LHCN-M2 (cell line): ENCODE data around the gene OR3A1. TPM values are rescaled to one million over a fixed set of nuclear protein-coding genes. Genes with fewer than 3 reads are reported as not detected.
"Not testable (repeated sequence)": the region's sequence is repeated elsewhere in the genome, so short reads cannot be mapped to it uniquely, and the experiment has no call there.

Experiments
- DNase-seq: peaks from one replicate; pipeline ENCODE4 v3.0.0-alpha.2; 2012; ENCODE audit warnings: low read depth
- polyA plus RNA-seq: library from polyadenylated mRNA; unstranded; fragments of >200 nt; gene quantifications from one replicate; pipeline ENCODE4 v1.2.1, GENCODE V29; 2012; ENCODE audit warnings: missing spikeins
- total RNA-seq: library from RNA; depleted of rRNA; stranded (reverse); fragments of >200 nt; gene quantifications from 2 replicates; pipeline ENCODE4 v1.2.3, GENCODE V29; 2014; rRNA removed

OR3A1 gene, protein sequence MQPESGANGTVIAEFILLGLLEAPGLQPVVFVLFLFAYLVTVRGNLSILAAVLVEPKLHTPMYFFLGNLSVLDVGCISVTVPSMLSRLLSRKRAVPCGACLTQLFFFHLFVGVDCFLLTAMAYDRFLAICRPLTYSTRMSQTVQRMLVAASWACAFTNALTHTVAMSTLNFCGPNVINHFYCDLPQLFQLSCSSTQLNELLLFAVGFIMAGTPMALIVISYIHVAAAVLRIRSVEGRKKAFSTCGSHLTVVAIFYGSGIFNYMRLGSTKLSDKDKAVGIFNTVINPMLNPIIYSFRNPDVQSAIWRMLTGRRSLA
- total RNA-seq: not detected in 2 replicates
- not detected for polyA plus RNA-seq

DNA sequence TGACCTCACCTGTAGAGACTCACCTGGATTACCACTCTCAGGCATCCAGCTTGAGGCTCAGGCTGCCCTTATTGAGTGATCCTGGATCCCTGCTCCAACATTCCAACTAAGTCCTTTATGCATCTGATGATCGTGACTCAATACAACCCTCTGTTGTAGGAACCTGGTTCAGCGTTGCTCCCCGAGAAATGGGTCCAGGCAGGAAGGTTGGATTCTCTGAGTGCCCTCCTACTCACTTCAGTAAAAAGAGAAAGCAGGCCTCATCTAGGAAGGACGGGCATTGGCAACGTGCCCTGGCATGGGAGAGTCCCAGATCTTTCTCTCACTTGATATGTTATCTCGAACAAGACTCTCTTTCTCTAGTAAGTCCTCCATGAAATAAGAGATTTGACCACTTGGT, at the start of gene OR3A1:
Gene OR3A1 (minus strand): TSS at position 101 of the 400 bp plus-strand sequence. CDS start 5,778 bp downstream, outside the sequence.
- no peak for DNase-seq

DNA sequence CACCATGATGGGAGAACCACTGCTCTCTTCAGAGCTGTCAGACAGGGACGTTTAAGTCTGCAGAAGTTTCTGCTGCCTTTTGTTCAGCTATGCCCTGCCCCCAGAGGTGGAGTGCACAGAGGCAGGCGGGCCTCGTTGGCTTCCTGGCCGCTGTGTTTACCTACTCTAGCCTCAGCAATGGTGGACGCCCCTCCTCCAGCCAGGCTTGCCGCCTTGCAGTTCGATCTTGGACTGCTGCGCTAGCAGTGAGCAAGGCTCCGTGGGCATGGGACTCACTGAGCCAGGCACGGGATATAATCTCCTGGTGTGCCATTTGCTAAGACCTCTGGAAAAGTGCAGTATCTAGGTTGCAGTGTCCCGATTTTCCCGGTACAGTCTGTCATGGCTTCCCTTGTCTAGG, 44.6 kb upstream of the OR3A1 start:
- DNase-seq: not testable (repeated sequence)

DNA sequence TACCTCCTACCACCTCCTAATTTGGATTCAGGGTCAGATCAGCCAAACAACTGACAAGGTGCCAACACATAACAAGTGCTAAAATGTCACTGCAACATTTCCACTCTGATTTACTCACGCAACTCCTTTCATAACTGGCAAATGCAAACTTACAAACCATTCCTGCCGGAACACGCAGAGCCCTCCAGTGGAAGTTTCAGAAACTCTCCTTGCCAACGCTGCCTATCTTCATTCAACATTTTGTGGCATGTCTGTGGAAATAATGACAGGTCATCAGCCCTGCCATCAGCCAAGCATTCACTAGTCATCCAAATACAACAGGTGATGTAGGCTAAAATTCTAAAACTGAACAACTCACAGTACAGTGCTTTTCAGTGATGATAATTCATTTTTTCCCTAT, 37.7 kb upstream of the OR3A1 start:
- no peak for DNase-seq

DNA sequence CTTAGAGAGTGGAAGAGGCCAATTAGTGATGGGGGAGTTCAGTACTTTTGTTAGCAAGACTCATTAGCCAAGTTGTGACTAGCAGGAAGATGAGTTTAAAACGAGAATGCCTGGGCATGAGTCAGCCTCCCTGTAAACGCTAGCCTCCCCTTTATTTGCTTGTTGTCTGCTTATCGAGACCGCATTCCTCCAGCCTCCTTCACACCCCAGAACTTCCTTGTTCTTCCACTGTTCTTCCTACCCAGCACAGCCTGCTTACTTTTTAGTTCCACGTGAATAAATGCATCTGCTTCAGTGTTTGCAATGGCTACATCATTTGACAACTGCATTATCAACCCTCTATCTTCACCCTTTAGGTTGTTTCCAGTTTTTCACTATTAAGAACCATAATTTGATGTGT, 20.2 kb upstream of the OR3A1 start:
- DNase-seq: no peak

DNA sequence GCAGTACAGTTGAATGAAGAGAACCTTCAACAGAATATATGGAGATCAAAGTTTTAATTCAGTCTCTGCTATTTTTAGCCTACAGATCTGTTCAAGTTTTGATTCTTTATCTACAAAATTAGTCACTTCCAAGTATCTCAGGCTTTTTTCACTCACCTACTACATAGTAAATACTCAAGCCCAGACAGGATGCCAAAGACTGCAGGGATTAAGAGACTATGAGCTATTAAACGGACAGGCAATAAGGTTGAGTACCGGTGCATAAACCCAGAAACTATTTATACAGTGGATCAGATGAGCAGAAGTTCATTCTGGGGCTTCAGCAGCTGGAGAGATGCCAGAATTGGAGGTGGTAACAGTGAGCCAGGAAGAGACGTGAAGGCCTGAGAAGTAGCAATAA, 18.7 kb upstream of the OR3A1 start:
- DNase-seq: no peak

DNA sequence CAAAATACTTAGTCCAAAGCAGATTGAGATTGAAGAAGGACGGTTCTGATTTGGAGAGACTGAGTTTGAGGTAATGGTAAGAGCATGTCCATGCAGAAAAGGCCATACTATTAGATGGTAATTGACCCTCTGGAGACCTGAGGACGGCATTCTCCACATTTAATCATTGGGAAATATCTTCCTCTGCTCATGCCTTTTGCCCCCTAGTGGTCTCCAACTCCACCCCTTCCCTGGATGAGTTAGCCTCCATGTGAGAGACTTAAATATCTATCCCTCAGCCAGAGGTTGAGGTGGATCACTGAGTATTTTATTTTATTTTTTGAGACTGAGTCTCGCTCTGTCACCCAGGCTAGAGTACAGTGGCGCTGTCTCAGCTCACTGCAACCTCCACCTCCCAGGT, 10.4 kb upstream of the OR3A1 start:
- DNase-seq: no peak

DNA sequence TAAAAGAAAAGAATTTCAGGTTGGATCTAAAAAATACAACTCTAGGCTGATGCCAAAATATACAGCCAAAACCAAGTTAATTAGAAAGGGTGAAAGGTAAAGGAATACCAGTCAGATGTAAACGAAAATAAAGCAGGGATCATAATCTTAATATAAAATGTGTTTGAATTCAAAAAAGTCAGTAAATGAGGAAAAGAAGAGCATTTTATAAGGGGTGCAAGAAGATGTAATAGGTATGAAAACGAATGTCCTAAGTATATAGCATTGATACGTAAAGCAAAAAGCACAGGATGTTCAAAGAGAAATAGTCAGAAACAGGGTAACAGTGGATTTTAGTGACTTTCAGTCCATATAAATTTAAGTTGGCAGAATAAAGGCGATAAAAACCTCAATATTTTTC, 2.5 kb downstream of the OR3A1 start:
- DNase-seq: no peak

DNA sequence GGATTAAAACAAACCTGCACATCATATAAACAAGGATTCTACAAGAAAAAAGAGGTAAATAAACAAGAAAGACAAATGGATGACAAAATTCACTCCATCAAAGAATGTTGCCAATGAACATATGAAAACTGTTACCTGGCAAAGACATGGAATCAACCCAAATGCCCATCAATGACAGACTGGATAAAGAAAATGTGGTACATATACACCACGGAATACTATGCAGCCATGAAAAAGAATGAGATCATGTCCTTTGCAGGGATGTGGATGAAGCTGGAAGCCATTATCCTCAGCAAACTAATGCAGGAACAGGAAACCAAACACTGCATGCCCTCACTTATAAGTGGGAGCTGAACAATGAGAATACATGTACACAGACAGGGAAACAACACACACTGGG, 4.6 kb downstream of the OR3A1 start:
- not testable (repeated sequence) for DNase-seq

DNA sequence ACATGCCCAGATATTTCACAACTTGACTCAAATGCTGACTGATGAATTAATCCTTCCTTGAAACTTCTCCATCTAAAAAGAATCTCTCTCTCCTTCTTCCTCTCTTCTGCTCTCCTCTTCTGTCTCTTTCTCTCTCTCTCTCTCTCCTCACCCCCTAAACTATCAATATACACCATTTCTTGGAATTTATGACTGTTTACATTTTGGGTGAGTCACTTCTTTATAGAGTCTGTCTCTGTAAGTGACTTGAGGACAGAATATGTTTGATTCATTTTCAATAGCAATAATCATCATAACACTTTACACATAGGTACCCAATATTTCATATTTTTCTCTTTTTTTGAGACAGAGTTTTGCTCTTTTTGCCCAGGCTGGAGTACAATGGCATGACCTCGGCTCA, 15.3 kb downstream of the OR3A1 start:
- no peak for DNase-seq

DNA sequence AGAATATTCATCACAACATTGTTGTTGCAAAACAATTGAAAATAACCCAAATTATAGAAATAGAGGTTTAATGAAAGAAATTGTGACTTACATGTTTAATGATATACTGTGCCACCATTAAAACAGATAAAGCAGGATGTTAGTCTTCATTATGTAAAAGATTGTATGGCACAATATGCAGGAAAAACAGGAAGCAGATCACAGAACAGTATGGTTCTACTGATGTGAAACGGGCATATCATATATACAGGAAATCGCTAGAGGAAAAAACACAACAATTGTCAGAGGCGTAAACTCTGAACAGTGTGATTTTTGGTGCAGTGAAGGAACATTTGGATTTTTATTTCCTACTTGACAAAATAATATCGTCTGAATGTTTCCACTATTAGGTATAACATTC, 22.0 kb downstream of the OR3A1 start:
- DNase-seq: no peak

DNA sequence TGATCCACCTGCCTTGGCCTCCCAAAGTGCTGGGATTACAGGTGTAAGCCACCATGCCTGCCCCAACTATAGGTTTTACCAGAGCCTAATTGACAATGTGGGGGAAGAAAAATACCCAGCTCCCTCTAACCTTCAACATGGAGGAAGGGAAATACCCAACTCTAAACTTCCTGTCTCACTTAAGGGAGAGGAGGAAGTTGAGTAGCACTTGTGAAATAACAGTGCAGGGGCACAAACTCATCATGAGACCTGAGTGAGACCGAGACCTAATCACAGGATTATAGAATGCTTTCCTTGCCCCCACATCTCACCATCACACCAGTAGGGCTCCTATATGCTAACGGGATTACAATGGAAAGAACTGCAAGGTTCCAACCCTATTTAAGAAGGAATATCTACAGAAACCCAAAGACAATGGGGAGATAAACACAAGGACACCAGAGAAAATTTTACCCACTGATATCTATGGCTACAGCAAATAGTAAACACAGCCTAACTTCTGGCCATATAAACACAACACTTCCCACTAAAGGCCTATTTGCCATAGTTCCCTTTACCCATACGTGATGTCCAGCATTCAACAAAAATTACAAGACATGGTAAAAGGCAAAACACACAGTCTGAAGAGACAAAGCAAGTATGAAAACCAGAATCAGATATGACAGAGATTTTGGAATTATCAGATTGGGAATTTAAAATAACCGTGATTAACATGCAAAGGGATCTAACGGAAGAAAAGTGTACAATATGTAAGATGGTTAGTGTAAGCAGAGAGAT, 26.9 kb downstream of the OR3A1 start:
- no peak for DNase-seq

DNA sequence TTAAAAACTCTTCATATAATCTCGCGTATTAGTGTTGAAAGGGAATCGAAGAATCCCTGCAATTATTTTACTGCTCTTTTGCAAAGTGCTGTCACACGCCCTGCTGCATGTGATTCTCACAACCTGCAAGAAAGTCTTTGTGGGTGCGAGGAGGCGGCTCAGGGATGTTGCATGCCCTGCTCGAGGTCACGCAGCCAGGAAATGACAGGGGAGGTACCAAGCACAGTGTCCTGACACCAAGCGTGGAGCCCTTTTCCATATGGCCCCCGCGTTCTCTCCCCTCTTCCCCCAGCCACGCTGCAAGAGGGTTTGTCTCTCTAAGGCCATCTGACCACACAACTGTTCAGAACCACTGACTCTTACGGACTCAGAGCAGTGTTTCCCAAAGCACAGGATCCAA, 37.6 kb downstream of the OR3A1 start:
- DNase-seq: no peak

DNA sequence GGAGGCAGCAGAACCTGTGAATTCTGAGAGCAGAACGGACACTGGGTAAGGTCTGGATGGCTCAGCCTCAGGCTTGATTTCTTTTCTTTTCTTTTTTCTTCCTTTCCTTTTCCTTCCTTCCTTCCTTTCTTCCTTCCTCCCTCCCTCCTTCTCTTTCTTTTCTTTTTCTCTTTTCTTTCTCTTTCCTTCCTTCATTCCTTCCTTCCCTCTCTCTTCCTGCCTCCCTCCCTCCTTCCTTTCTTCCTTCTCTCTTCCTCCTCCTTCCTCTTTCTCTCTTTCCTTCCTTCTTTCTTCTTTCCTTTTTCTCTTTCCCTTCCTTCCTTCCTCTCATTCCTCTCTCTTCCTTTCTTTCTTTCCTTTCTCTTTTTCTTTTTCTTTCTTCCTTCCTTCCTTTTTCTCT, 38.0 kb downstream of the OR3A1 start:
- no peak for DNase-seq

DNA sequence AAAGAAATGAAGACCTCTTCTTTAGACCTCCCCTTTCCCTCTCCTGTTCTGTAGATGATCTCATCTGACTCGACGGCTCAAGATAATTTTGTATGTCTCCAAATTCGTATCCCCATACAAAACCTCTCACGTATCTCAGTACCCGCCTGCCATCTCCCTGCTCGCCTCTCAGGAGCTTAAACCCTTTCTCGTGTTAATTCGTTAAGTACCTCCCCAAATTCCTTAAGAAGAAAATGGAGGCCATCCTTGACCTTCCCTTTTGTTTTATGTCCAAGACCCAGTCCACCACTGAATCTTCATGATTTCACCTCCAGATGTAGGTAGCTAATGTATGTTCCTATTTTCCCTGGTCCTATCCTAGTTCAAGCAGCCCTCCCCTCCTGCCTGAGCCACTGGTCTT, 41.6 kb downstream of the OR3A1 start:
- DNase-seq: no peak

DNA sequence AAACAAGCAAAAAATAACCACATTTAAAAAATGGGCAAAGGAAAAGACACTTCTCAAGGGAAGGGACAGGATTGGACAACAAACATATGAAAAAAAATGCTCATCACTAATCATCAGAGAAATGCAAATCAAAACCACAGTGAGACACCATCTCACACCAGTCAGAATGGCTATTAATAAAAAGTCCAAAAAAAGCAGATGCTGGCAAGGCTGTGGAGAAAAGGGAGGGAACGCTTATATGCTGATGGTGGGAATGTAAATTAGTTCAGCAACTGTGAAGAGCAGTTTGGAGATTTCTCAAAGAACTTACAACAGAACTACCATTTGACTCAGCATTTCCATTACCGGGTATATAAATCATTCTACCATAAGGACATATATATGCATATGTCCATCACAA, 49.1 kb downstream of the OR3A1 start:
- not testable (repeated sequence) for DNase-seq

DNA sequence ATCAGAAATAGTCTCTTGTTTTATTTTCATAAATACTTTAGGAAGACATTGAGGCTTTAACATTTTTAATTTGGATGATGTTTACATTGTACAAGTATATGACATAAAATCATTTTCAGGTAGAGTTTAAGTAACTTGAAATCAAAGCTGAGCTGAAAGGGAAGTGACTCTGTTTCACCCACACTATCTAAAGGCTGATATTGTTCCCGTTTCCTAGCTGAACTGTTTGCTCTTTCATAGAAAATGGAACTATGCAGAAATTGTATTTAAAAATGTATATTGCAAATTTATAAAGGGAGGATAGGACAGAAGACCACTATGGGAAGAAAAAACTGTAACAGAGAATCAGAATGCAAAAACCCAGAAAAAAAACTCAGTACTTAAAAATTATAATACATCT, 53.3 kb downstream of the OR3A1 start:
- not testable (repeated sequence) for DNase-seq

DNA sequence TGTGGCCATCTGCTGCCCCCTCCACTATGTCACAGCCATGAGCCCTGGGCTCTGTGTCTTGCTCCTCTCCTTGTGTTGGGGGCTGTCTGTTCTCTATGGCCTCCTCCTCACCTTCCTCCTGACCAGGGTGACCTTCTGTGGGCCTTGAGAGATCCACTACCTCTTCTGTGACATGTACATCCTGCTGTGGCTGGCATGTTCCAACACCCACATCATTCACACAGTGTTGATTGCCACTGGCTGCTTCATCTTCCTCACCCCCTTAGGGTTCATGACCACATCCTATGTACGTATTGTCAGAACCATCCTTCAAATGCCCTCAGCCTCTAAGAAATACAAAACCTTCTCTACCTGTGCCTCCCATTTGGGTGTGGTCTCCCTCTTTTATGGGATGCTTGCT, 57.1 kb downstream of the OR3A1 start:
- DNase-seq: not testable (repeated sequence)

Other genes starting within 250 kb of the OR3A1 start
- not detected in 2 replicates for gene OR1D5, start 234.8 kb downstream of the OR3A1 start, total RNA-seq
- gene OR1D2, start 193.9 kb downstream of the OR3A1 start, total RNA-seq: not detected in 2 replicates
- gene OR1G1, start 170.8 kb downstream of the OR3A1 start, total RNA-seq: not detected in 2 replicates
- gene OR1A2, start 100.8 kb downstream of the OR3A1 start, total RNA-seq: not detected in 2 replicates
- gene OR1A1, start 90.7 kb downstream of the OR3A1 start, total RNA-seq: not detected in 2 replicates
- not detected in 2 replicates for gene OR3A2, start 87.9 kb upstream of the OR3A1 start, total RNA-seq
- gene OR1E1, start 100.0 kb upstream of the OR3A1 start, total RNA-seq: not detected in 2 replicates
- not detected in 2 replicates for gene OR3A3, start 113.0 kb upstream of the OR3A1 start, total RNA-seq
- gene OR1E2, start 135.5 kb upstream of the OR3A1 start, total RNA-seq: not detected in 2 replicates
- not detected in 2 replicates for gene SPATA22, start 173.5 kb upstream of the OR3A1 start, total RNA-seq
- gene ASPA, start 177.6 kb upstream of the OR3A1 start, total RNA-seq: 0.23 and 0.45 TPM in 2 replicates